GM18508 (cell line): ENCODE data around the gene WLS.

ENCODE experiments used
- ATAC-seq: cut with Tn5 transposase; IDR thresholded peaks from one replicate; pipeline ENCODE4 v1.9.1; 2021; ENCODE audit warnings: moderate number of reproducible peaks; ENCODE audit not compliant: insufficient read depth, unreplicated experiment

Gene WLS

DNA sequence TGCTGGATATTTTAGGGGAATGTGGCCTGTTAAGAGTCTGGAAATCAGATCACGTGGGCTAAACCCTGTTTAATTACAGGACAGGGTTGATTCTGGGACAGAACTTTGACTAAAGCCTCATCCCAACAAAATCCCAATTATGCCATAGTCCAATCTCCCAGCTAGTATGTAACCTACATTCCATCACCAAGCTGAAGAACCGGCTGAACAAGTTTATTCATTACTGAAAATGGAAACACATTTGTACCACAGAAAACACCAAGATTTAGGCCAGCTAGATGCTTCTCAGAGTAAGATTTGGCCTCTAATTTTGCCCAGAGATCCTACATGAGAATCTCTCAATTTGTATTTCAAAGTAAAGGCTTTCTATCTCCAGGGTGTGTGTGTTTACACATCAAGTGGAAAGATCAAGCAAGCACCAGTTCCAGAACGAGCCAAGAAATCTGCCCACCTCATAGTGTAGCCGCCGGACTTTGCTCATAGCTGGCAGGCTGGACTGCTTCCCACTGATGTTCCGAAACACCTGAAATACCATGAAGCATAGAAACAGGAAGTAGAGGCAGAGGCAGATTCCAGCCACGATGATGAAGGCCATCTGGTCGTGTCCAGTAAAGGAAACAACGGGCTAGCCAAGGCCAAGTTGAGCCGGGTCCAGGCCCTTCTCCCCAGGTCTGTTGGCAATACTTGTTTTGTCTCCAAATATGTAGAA lies 86.8 kb downstream of the WLS start:
- ATAC-seq = no peak

GRCh38 chr1:68144856-68145255 lies 87.5 kb downstream of the WLS start:
- ATAC-seq = no peak

DNA sequence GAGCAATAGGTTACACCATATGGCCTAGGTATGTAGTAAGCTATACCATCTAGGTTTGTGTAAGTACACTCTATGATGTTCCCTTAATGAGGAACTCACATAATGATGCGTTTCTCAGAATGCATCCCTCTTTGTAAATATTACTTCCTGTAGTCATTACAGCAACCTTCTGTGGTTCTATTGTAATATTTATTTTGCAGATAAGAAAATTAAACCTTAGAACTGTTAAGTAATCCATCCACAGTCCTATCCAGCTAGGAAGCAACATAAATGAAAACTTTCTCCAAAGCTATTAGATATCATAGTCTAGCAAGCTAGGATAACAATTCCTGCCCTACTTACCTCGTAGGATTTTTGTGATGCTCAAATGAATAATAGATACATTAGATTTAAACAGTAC lies 88.7 kb downstream of the WLS start:
- ATAC-seq = no peak

DNA sequence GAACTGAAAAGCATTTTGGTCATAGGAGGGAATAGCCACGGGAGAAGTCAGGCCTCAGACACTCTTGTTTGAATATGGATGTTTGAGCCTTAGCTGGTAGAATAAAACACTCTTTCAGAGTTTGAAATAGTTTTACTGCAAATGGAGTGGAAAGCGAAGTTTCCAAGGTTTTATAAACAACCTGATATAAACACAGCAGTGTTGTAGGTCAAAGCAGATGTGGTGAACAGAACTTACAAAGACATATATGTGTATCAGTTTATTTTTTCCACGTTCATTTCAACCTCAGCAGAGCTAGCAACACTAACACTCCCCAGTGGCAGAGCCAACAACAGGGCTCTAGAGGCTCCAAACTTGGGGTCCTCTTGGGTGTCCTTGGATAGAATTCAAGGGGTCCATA lies 89.9 kb downstream of the WLS start:
- ATAC-seq = no peak

GRCh38 chr1:68142036-68142435 lies 90.3 kb downstream of the WLS start:
- no peak for ATAC-seq

GRCh38 chr1:68141071-68142021 lies 91.0 kb downstream of the WLS start:
- no peak for ATAC-seq

GRCh38 chr1:68140536-68140935 lies 91.8 kb downstream of the WLS start:
- ATAC-seq = no peak

DNA sequence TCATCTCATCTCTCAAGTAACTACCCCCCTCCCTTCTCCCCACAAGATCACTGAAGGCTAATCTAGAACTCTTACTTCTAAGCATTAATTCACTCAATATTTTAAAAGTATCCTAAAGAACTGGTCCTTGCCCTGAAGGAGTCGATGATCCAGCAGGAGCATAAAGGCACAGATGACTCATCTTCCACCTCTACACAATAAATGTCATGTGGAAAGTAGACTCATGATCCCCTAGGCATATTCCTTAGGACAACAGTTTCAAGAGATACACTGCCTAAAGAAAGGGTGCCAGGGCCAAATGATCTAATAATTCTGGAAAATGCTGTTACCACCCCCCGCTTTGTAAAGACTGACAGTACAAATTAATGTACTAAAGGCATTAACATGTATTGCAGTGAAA lies 96.1 kb downstream of the WLS start:
- no peak for ATAC-seq

GRCh38 chr1:68132426-68133130 lies 99.7 kb downstream of the WLS start:
- ATAC-seq = no peak

DNA sequence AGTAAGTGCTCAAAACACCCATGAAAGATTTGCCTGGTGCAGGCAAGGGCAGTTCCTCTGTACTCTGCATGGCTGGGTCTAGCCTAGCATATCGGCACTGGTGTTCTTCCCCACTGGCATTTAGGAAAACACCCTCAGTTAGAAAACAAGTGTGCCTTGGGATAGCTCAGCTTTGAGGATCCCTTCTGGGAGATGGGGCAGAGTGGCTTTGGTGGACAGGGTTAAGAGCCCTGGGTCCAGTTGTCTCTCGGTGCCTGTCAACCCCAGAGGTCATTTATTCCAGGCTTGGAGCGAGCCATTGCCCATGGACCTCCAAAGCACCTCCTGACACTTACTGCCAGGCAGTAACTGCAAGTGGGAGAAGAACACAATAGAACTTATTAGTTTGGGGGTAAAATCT lies 101.1 kb downstream of the WLS start:
- ATAC-seq = no peak

GRCh38 chr1:68129536-68130250 lies 102.6 kb downstream of the WLS start:
- no peak for ATAC-seq

GRCh38 chr1:68128820-68129219 lies 103.5 kb downstream of the WLS start:
- no peak for ATAC-seq

GRCh38 chr1:68128157-68128556 lies 104.2 kb downstream of the WLS start:
- no peak for ATAC-seq

DNA sequence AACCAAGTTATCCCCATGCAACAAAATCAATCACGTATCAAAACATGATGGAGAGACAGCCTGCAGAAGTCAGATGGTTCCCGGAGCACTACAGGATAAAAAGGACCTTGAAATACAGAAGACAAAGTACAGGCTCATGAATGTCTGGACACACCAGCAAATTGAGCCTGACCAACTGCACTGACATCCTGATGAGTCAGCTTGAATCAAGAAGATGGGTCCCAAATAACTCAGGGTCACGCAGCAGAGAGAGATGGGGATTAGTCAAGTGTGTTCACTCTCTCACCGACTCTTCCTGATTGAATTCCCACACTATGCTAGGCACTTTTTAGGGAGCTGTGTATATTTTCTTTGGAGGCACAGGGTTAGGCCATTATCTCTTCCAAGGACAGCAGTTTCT lies 110.8 kb downstream of the WLS start:
- ATAC-seq = no peak

GRCh38 chr1:68120136-68120791 lies 112.1 kb downstream of the WLS start:
- peak; percentile 60 for ATAC-seq

- ATAC-seq = no peak
Observed at GRCh38 chr1:68119445-68119844, 112.9 kb downstream of the WLS start.

GRCh38 chr1:68117416-68117815 lies 114.9 kb downstream of the WLS start:
- no peak for ATAC-seq

DNA sequence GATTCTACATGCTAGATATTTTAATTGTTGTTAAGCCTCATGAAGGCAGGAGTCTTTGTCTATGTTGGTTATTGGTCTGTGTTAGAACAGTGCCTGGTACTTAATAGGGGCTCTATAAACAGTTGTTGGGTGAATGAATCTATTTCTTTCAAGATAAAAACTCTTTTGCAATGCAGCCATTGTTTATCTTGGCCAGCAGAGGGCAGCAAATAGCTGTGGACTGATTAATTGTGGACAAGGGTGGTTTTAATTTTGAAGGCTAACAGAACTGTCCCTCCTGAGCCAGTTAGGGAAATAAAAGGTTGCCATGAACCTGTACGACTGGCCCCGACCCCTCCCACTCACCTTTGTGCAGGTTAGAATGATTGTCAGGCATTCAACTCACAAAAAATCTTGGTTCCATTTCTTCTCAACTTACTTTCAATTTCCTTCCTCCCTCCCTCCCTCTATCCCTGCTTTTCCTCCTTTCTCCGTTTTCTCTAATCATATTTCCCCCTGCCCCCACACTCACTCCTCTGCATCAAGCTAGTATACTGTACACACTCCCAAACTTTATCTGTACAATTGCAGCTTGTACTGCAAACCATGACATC lies 115.6 kb downstream of the WLS start:
- ATAC-seq = no peak

DNA sequence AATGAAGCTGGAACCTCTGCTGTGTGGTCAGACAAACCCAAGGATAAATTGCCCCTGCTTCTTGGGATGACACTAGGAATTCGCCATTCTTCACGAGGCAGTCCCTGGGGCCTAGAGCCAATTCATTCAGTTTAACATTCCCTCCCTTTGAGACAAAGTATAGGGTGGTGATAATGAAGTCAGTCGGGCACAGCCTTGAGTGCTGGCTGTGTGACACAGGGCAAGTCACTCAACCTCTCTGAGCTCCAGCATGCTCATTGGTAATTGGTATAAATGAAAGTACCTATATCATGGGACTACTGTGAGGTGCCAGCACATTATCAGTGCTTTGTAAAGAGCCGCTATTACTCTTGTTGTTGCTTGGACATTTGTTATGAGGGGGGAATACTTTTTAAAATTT lies 117.0 kb downstream of the WLS start:
- ATAC-seq = no peak
